ENCODE measurements around the gene KCNA4. TPM values are rescaled to one million over a fixed set of nuclear protein-coding genes. Genes with fewer than 3 reads are reported as not detected.

The KCNA4 gene
- total and polyA plus RNA-seq, 12 donors: 1.2 to 12.8 (median 7.2) TPM

- ATAC-seq: no peak
- no peak for TF ChIP-seq CTCF (IDR thresholded peaks at IDR 0.05)
- Histone ChIP-seq H3K4me3 (no peak overlapping the region), H3K9me3 (no peaks in the 10 kb centered on the region), H3K36me3 (no peaks in the 10 kb centered on the region), H3K27me3 (no peaks in the 10 kb centered on the region), H3K27ac (no peak overlapping the region), H3K4me1 (peaks cover 0 to 18% (median 3%) of the 10 kb centered on the region in 9 donors)
- intact Hi-C loops (cut with DNase I): no loop called here
- 72 to 73% methylated on average over 2 of the region's 2 CpGs for WGBS, 2 donors
- DNase-seq: no peak
These were observed 53.8 kb downstream of the KCNA4 start for GRCh38 chr11:29963036-29963435.

- ATAC-seq (no peak), DNase-seq (no peak)
- peak in 2 of 9 donors; percentile 5 to 38 for TF ChIP-seq CTCF (IDR thresholded peaks at IDR 0.05)
- Histone ChIP-seq H3K4me3 (no peak overlapping the region), H3K27ac (no peak overlapping the region), H3K9me3 (no peaks in the 10 kb centered on the region), H3K27me3 (no peaks in the 10 kb centered on the region), H3K36me3 (no peaks in the 10 kb centered on the region), H3K4me1 (peaks cover 0 to 18% (median 3%) of the 10 kb centered on the region in 9 donors)
- intact Hi-C loops (cut with DNase I): no loop called here
- 75 to 84% methylated on average over 2 of the region's 2 CpGs for WGBS, 2 donors
These were observed 54.6 kb downstream of the KCNA4 start for GRCh38 chr11:29962243-29962642.

Other genes with a start within 250 kb of the KCNA4 start
- gene FSHB, start 214.0 kb upstream of the KCNA4 start, total RNA-seq: not detected
- not detected for gene FSHB, start 214.0 kb upstream of the KCNA4 start, polyA plus RNA-seq